Upper lobe of left lung (tissue), 4 donors: ENCODE data around the gene CTBP2.

Experiments
- EP300 ChIP-seq, 4 donors: sonication (generic); formaldehyde crosslinking; IDR thresholded peaks; one replicate each; pipeline ENCODE4 v1.5.1; 2017; ENCODE audit warnings: antibody characterized with exemption in 4 of 4, control low read depth in 2 of 4
- POLR2A ChIP-seq, 4 donors: fragments of 450-650 bp; IDR thresholded peaks; one replicate each; pipeline ENCODE4 v1.5.1; 2016 to 2017; ENCODE audit warnings: antibody characterized with exemption in 4 of 4, mild to moderate bottlenecking in 2 of 4
- POLR2AphosphoS5 ChIP-seq, 2 donors: sonication (generic); formaldehyde crosslinking; IDR thresholded peaks; one replicate each; pipeline ENCODE4 v1.5.1; 2017; ENCODE audit warnings: antibody characterized with exemption in 2 of 2
- TF ChIP-seq, protein P1 (sequence below), 6 experiments: fragments of 450-650 bp in 4 of 6; fragments of 200-600 bp in 2 of 6; sonication (generic) in 2 of 6; IDR thresholded peaks; one replicate each; pipeline ENCODE4 v1.5.1; 2016 to 2019; ENCODE audit warnings: antibody characterized with exemption in 6 of 6

DNA sequence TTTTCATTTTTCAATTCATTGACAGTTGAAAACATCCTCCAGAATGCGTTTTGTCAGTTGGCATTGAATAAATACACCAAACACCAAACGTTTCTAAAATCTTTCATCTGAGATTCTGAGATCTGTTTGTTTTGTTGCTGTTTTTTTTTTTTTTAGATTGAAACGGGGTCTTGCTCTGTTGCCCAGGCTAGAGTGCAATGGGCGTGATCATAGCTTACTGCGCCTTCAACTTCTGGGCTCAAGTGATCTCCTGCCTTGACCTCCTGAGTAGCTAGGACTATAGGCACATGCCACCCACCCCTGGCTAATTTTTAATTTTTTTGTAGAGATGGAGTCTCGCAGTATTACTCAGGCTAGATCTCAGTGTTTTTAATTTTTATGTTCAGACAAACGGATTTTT lies 187.7 kb downstream of the CTBP2 start:
- TF ChIP-seq, protein P1, sequence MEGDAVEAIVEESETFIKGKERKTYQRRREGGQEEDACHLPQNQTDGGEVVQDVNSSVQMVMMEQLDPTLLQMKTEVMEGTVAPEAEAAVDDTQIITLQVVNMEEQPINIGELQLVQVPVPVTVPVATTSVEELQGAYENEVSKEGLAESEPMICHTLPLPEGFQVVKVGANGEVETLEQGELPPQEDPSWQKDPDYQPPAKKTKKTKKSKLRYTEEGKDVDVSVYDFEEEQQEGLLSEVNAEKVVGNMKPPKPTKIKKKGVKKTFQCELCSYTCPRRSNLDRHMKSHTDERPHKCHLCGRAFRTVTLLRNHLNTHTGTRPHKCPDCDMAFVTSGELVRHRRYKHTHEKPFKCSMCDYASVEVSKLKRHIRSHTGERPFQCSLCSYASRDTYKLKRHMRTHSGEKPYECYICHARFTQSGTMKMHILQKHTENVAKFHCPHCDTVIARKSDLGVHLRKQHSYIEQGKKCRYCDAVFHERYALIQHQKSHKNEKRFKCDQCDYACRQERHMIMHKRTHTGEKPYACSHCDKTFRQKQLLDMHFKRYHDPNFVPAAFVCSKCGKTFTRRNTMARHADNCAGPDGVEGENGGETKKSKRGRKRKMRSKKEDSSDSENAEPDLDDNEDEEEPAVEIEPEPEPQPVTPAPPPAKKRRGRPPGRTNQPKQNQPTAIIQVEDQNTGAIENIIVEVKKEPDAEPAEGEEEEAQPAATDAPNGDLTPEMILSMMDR (IDR thresholded peaks at IDR 0.05), result no peak
- TF ChIP-seq POLR2AphosphoS5 (IDR thresholded peaks at IDR 0.05) (no peak), EP300 (IDR thresholded peaks at IDR 0.05) (no peak), POLR2A (IDR thresholded peaks at IDR 0.05) (no peak)
